Esophagus muscularis mucosa (tissue), 4 donors: ENCODE data around the gene KCNQ5. TPM values are rescaled to one million over a fixed set of nuclear protein-coding genes. Genes with fewer than 3 reads are reported as not detected.

ENCODE experiments used
- DNase-seq: peaks from one replicate; pipeline ENCODE4 v3.0.0-alpha.2; 2017; ENCODE audit errors: extremely low spot score
- H3K27ac ChIP-seq, 4 donors: fragments of 200-600 bp; sonication (generic); replicated peaks in 1 of 4; 1 replicate in 3 of 4; 2 replicates in 1 of 4; pipeline ENCODE4 v1.5.1; 2016 to 2019; ENCODE audit warnings: mild to moderate bottlenecking in 1 of 4
- H3K27me3 ChIP-seq, 4 donors: fragments of 200-600 bp; sonication (generic); one replicate each; pipeline versions ENCODE4 v1.5.1 to v1.6.0; 2016 to 2019
- H3K36me3 ChIP-seq, 4 donors: fragments of 200-600 bp; sonication (generic); one replicate each; pipeline ENCODE4 v1.5.1; 2016 to 2019
- H3K4me1 ChIP-seq, 4 donors: fragments of 200-600 bp; sonication (generic); one replicate each; pipeline ENCODE4 v1.5.1; 2016 to 2019
- H3K4me3 ChIP-seq, 4 donors: fragments of 200-600 bp; sonication (generic); 1 replicate in 2 of 4; 2 replicates in 2 of 4; pipeline ENCODE4 v1.5.1; 2016 to 2019; ENCODE audit warnings: mild to moderate bottlenecking in 4 of 4, moderate library complexity in 1 of 4
- H3K9me3 ChIP-seq, 4 donors: fragments of 200-600 bp; sonication (generic); 1 replicate in 3 of 4; 2 replicates in 1 of 4; pipeline ENCODE4 v1.5.1; 2016 to 2019
- EP300 ChIP-seq: sonication (generic); formaldehyde crosslinking; IDR thresholded peaks from one replicate; pipeline ENCODE4 v1.6.1; 2017; ENCODE audit warnings: antibody characterized with exemption
- POLR2A ChIP-seq: fragments of 450-650 bp; IDR thresholded peaks from one replicate; pipeline ENCODE4 v1.6.1; 2017; ENCODE audit warnings: antibody characterized with exemption, moderate library complexity, mild to moderate bottlenecking, low read depth
- POLR2AphosphoS5 ChIP-seq, 2 donors: sonication (generic); formaldehyde crosslinking; IDR thresholded peaks; one replicate each; pipeline ENCODE4 v1.6.1; 2017; ENCODE audit warnings: antibody characterized with exemption in 2 of 2
- WGBS: methylation state at CpG from one replicate; pipeline ENCODE4 v1.1.5; 2018; 5-methylcytosine and 5-hydroxymethylcytosine counted together
- intact Hi-C: fragments of 100-400 bp; cut with DNase I; formaldehyde crosslinking; loops from one replicate; pipeline ENCODE4 v1.15.1; 2023
- total RNA-seq, 4 donors: library from RNA; depleted of rRNA; stranded (reverse); fragments of >200 nt; gene quantifications; one replicate each; pipeline versions ENCODE4 v1.1.0 to v1.2.1, GENCODE V29; 2016
- TF ChIP-seq, protein P1 (sequence below), 3 experiments: fragments of 200-600 bp in 2 of 3; fragments of 450-650 bp in 1 of 3; sonication (generic) in 2 of 3; IDR thresholded peaks; one replicate each; pipeline ENCODE4 v1.5.1; 2017 to 2019; ENCODE audit warnings: antibody characterized with exemption in 3 of 3, mild to moderate bottlenecking in 2 of 3, moderate library complexity in 1 of 3

KCNQ5 gene
- total RNA-seq, 4 donors from 2014 or later: 1.2 to 2.2 (median 1.8) TPM

DNA sequence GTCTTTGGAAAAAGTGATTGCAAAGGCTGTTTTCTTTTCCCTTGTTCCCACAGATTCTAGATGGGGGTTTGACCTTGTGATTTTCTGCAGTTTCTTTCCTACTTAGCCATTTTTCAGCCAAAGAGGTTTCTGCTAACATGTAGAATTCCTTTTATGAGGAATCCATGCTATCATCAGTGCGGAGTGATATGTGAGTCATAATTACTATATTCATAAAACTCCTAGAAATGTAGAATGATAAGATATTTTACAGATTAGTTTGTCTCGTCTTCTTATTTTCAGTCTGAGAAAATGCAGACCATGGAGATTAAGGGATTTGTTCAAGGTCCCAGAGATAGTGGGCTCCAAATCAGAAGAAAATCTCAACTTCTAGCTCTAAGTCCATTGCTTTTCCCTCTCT lies 98.6 kb downstream of the KCNQ5 start:
- Histone ChIP-seq H3K9me3 (no peaks in the 10 kb centered on the region), H3K36me3 (no peaks in the 10 kb centered on the region), H3K27me3 (no peaks in the 10 kb centered on the region), H3K27ac (no peak overlapping the region), H3K4me3 (no peak overlapping the region), H3K4me1 (no peaks in the 10 kb centered on the region)
- 80% methylated on average over 2 of the region's 2 CpGs for WGBS
- DNase-seq: no peak
- no peak for TF ChIP-seq EP300
- TF ChIP-seq, protein P1, sequence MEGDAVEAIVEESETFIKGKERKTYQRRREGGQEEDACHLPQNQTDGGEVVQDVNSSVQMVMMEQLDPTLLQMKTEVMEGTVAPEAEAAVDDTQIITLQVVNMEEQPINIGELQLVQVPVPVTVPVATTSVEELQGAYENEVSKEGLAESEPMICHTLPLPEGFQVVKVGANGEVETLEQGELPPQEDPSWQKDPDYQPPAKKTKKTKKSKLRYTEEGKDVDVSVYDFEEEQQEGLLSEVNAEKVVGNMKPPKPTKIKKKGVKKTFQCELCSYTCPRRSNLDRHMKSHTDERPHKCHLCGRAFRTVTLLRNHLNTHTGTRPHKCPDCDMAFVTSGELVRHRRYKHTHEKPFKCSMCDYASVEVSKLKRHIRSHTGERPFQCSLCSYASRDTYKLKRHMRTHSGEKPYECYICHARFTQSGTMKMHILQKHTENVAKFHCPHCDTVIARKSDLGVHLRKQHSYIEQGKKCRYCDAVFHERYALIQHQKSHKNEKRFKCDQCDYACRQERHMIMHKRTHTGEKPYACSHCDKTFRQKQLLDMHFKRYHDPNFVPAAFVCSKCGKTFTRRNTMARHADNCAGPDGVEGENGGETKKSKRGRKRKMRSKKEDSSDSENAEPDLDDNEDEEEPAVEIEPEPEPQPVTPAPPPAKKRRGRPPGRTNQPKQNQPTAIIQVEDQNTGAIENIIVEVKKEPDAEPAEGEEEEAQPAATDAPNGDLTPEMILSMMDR (IDR thresholded peaks at IDR 0.05): no peak
- no peak for TF ChIP-seq POLR2AphosphoS5 (IDR thresholded peaks at IDR 0.05)
- TF ChIP-seq POLR2A: no peak
- intact Hi-C loops: no loop called here

DNA sequence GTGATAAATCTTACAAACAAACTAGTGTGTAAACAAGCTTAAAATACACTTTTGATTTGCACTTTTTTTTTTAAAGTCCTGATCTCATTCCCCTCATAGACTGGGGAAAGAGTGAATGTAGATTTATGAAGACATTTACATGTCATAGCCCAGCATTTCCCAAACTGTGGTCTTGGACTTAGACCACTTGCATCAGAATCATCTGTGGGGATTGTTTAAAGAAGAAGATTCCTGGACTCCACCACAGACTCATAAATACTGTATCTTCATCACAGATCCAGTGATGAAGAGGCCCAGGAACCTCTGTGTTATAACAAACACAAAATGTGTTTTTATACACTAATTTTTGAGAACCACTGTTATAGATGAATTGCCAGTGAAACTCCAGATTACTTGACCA lies 99.5 kb downstream of the KCNQ5 start:
- DNase-seq: no peak
- intact Hi-C loops: no loop called here

DNA sequence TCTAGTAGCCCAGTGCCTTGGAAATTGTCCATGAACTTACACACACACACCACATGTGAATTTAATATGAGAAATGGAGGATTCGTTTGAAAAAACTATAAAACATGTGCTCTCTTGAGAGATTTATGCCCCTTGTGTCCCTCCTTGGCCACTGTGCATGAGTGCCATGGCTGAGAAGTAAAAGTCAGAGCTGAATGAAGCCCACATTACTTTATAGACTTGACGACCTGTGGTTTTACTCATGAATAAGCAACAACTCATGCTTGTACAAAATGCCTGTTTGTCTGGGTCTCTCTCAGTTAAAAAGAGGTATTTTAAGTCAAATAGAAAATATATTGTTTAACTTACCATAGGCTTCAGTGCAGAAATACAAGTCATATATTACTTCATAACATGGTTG lies 102.7 kb downstream of the KCNQ5 start:
- no peaks in the 10 kb centered on the region for H3K36me3 ChIP-seq
- 64% methylated on average over 2 of the region's 2 CpGs for WGBS
- no peaks in the 10 kb centered on the region for H3K9me3 ChIP-seq
- intact Hi-C loops: no loop called here
- H3K27ac ChIP-seq: no peak overlapping the region
- no peak overlapping the region for H3K4me3 ChIP-seq
- DNase-seq: no peak
- H3K27me3 ChIP-seq: no peaks in the 10 kb centered on the region
- TF ChIP-seq POLR2A (no peak), POLR2AphosphoS5 (IDR thresholded peaks at IDR 0.05) (no peak)
- no peaks in the 10 kb centered on the region for H3K4me1 ChIP-seq

More for the DNA sequence above, 99.5 kb downstream of the KCNQ5 start:
- Histone ChIP-seq H3K27ac (no peak overlapping the region), H3K4me1 (no peaks in the 10 kb centered on the region), H3K27me3 (no peaks in the 10 kb centered on the region), H3K9me3 (no peaks in the 10 kb centered on the region), H3K36me3 (no peaks in the 10 kb centered on the region), H3K4me3 (no peak overlapping the region)
- TF ChIP-seq, protein P1 (IDR thresholded peaks at IDR 0.05): no peak
- TF ChIP-seq EP300: no peak

DNA sequence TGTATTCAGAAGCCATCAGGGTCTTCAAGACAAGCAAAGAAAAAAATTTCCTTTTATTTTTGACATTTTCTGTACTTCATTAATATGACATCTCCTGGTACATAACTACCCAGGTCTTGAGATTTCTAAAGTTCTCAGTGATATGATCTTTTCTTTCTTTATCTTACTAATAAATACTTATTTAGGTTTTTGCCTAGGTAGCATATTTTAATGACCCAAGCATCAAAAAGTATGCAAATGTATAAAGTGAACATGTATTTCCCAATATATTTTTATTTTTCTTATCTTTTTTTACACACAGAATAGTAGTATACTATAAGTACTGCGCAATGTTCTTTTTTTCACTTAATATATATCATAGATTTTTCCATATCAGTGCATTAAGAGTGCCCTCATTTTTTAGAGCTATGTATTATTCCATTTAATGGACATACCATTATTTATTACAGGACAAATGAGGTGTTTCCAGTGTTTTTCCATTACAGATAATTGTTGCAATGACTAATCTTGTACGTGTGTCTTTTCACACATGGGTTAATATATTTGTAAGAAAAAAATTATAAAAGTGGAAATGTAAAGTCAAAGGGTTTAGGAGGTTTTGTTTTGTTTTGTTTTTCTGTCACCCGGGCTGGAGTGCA lies 107.0 kb downstream of the KCNQ5 start:
- intact Hi-C loops: no loop called here
- Histone ChIP-seq H3K27me3 (no peaks in the 10 kb centered on the region), H3K27ac (no peak overlapping the region), H3K4me1 (no peaks in the 10 kb centered on the region), H3K9me3 (no peaks in the 10 kb centered on the region), H3K36me3 (no peaks in the 10 kb centered on the region), H3K4me3 (no peak overlapping the region)
- 95% methylated on average over 3 of the region's 3 CpGs for WGBS
- TF ChIP-seq, protein P1 (IDR thresholded peaks at IDR 0.05): no peak
- TF ChIP-seq POLR2A (no peak), EP300 (no peak), POLR2AphosphoS5 (IDR thresholded peaks at IDR 0.05) (no peak)
- no peak for DNase-seq

DNA sequence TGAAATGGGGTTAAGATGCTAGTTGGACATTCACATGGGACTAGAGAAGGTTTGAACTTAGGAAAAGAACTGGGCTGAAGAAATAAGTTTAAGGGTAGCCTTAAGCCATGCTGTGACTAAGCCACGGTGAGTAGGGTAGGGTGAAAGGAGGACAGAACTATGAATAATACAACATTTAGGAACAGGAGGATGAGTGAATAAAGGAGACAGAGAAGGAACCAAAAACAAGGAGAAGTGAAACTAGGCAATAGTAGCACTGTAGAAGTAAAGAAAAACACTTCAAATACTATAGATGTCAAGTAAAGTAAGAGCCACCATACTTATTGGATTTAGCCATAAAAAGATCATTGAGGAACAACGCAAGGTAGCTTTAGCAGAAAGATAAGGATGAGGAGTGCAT lies 111.2 kb downstream of the KCNQ5 start:
- TF ChIP-seq POLR2AphosphoS5 (IDR thresholded peaks at IDR 0.05) (no peak), POLR2A (no peak), EP300 (no peak)
- TF ChIP-seq, protein P1 (IDR thresholded peaks at IDR 0.05): no peak
- Histone ChIP-seq H3K9me3 (no peaks in the 10 kb centered on the region), H3K36me3 (no peaks in the 10 kb centered on the region), H3K27ac (no peak overlapping the region), H3K27me3 (no peaks in the 10 kb centered on the region), H3K4me1 (no peaks in the 10 kb centered on the region), H3K4me3 (no peak overlapping the region)
- no peak for DNase-seq
- intact Hi-C loops: no loop called here
- WGBS: 86% methylated on average over 2 of the region's 2 CpGs
